IMR-90 (cell line): Measurements from ENCODE around the gene UBD. TPM values are rescaled to one million over a fixed set of nuclear protein-coding genes. Genes with fewer than 3 reads are reported as not detected.

ENCODE experiments used
- ATAC-seq: fragments of 200-7000 bp; cut with Tn5 transposase; 2 replicates; pipeline ENCODE4 v1.9.1; 2020; ENCODE audit warnings: low read depth, mild to moderate bottlenecking, moderate library complexity
- BruUV-seq: library from RNA; stranded (reverse); fragments of 400-500 nt; replicated peaks from 2 replicates; lab custom pipeline; 2021; lab: Mats Ljungman, UMichigan
- CTCF ChIA-PET: fragments of 300-600 bp; formaldehyde crosslinking; extraction: SDS; loops from one replicate; lab custom pipeline; 2021; ENCODE audit warnings: antibody characterized with exemption; lab: Yijun Ruan, JAX
- POLR2A ChIA-PET: fragments of 300-600 bp; sonication (Branson Sonifier 250); formaldehyde crosslinking; loops from one replicate; lab custom pipeline; 2022; ENCODE audit warnings: antibody characterized with exemption; ENCODE audit not compliant: unreplicated experiment; lab: Charles Lee
- DNase-seq: peaks from one replicate; pipeline ENCODE4 v3.0.0; 2013
- H2AFZ ChIP-seq: replicated peaks from 2 replicates; pipeline ENCODE3; 2013; ENCODE audit warnings: low read length, mild to moderate bottlenecking; ENCODE audit not compliant: poor library complexity
- H2AK5ac ChIP-seq: 2 replicates; pipeline ENCODE4 v1.6.1; 2013; ENCODE audit warnings: low read depth, low read length, inconsistent platforms
- H2AK9ac ChIP-seq: replicated peaks from 2 replicates; pipeline ENCODE3; 2013; ENCODE audit warnings: mild to moderate bottlenecking, low read depth, low read length, moderate library complexity; ENCODE audit not compliant: poor library complexity
- H2BK120ac ChIP-seq: 2 replicates; pipeline ENCODE4 v1.6.1; 2013; ENCODE audit warnings: low read depth, low read length, inconsistent platforms
- H2BK15ac ChIP-seq: 3 replicates; pipeline ENCODE4 v1.6.1; 2013; ENCODE audit warnings: low read depth, low read length, inconsistent platforms
- H2BK20ac ChIP-seq: 2 replicates; pipeline ENCODE4 v1.6.1; 2013; ENCODE audit warnings: low read depth, mild to moderate bottlenecking, inconsistent platforms, low read length, moderate library complexity
- H2BK5ac ChIP-seq: 2 replicates; pipeline ENCODE4 v1.6.1; 2013; ENCODE audit warnings: mild to moderate bottlenecking, low read depth, low read length, inconsistent platforms; ENCODE audit not compliant: poor library complexity, severe bottlenecking
- H3K14ac ChIP-seq: replicated peaks from 2 replicates; pipeline ENCODE4 v1.6.1; 2013; ENCODE audit warnings: low read depth, low read length, inconsistent platforms
- H3K18ac ChIP-seq: 2 replicates; pipeline ENCODE4 v1.6.1; 2013; ENCODE audit warnings: low read depth, low read length, control low read depth
- H3K23ac ChIP-seq: 2 replicates; pipeline ENCODE4 v1.6.1; 2013; ENCODE audit warnings: low read depth, low read length, inconsistent platforms
- H3K27ac ChIP-seq: 2 replicates; pipeline ENCODE4 v1.5.1; 2013; ENCODE audit warnings: mild to moderate bottlenecking, control low read depth, low read length; ENCODE audit not compliant: insufficient read depth
- H3K27me3 ChIP-seq: 2 replicates; pipeline ENCODE4 v1.6.1; 2013; ENCODE audit warnings: low read length; ENCODE audit not compliant: control insufficient read depth, insufficient read depth
- H3K36me3 ChIP-seq: 2 replicates; pipeline ENCODE4 v1.6.1; 2013; ENCODE audit warnings: low read length, mixed read lengths; ENCODE audit not compliant: control insufficient read depth, insufficient read depth
- H3K4ac ChIP-seq: 2 replicates; pipeline ENCODE4 v1.6.1; 2013; ENCODE audit warnings: low read depth, low read length, inconsistent platforms
- H3K4me1 ChIP-seq: 2 replicates; pipeline ENCODE4 v1.6.1; 2013; ENCODE audit warnings: low read length, mixed read lengths; ENCODE audit not compliant: control insufficient read depth, insufficient read depth
- H3K4me2 ChIP-seq: 2 replicates; pipeline ENCODE4 v1.6.1; 2013; ENCODE audit warnings: low read depth, mild to moderate bottlenecking, control low read depth, low read length, moderate library complexity
- H3K4me3 ChIP-seq: 2 replicates; pipeline ENCODE4 v1.5.1; 2013; ENCODE audit warnings: low read depth, mild to moderate bottlenecking, control low read depth, low read length, moderate library complexity; ENCODE audit not compliant: insufficient read depth
- H3K56ac ChIP-seq: 2 replicates; pipeline ENCODE4 v1.6.1; 2013; ENCODE audit warnings: low read length, inconsistent platforms; ENCODE audit not compliant: insufficient read depth; ENCODE audit errors: extremely low read depth
- H3K79me1 ChIP-seq, 2 experiments: 2 replicates each; pipeline ENCODE4 v1.6.1; 2013; ENCODE audit warnings: low read length in 2 of 2, inconsistent platforms in 1 of 2, low read depth in 1 of 2
- H3K9ac ChIP-seq: 2 replicates; pipeline ENCODE4 v1.6.1; 2013; ENCODE audit warnings: low read depth, low read length, control low read depth
- H3K9me1 ChIP-seq: 2 replicates; pipeline ENCODE4 v1.6.1; 2013; ENCODE audit warnings: low read length, inconsistent platforms; ENCODE audit not compliant: insufficient read depth
- H3K9me3 ChIP-seq: 2 replicates; pipeline ENCODE4 v1.6.1; 2013; ENCODE audit warnings: low read length; ENCODE audit not compliant: control insufficient read depth, insufficient read depth
- H4K20me1 ChIP-seq: 2 replicates; pipeline ENCODE4 v1.6.1; 2013; ENCODE audit warnings: low read length, inconsistent platforms; ENCODE audit not compliant: insufficient read depth
- H4K5ac ChIP-seq: 2 replicates; pipeline ENCODE4 v1.6.1; 2013; ENCODE audit warnings: mild to moderate bottlenecking, low read depth, low read length, control low read depth
- H4K8ac ChIP-seq, 2 experiments: 2 replicates each; pipeline ENCODE4 v1.6.1; 2013; ENCODE audit warnings: low read depth in 2 of 2, low read length in 2 of 2, control low read depth in 1 of 2, inconsistent platforms in 1 of 2
- H4K91ac ChIP-seq: 2 replicates; pipeline ENCODE4 v1.6.1; 2013; ENCODE audit warnings: low read depth, low read length, inconsistent platforms; ENCODE audit not compliant: insufficient read depth
- BHLHE40 ChIP-seq: fragments of 150-350 bp; IDR thresholded peaks from 2 replicates; pipeline ENCODE4 v1.6.1; 2016; ENCODE audit warnings: mild to moderate bottlenecking, low read depth, low read length
- CEBPB ChIP-seq: IDR thresholded peaks from 2 replicates; pipeline ENCODE4 v1.6.1; 2012; ENCODE audit warnings: low read depth, low read length, improper control_type of control experiment
- CHD1 ChIP-seq: IDR thresholded peaks from 2 replicates; pipeline ENCODE4 v1.6.1; 2012; ENCODE audit warnings: low read depth, low read length, improper control_type of control experiment
- CTCF ChIP-seq: conservative IDR thresholded peaks from 2 replicates; pipeline ENCODE4 v1.5.1; 2012; ENCODE audit warnings: mild to moderate bottlenecking, low read depth, low read length, improper control_type of control experiment
- ELK1 ChIP-seq: fragments of 150-350 bp; IDR thresholded peaks from 2 replicates; pipeline ENCODE4 v1.6.1; 2016; ENCODE audit warnings: low read depth, mild to moderate bottlenecking, low read length, moderate library complexity, borderline replicate concordance
- FOS ChIP-seq: fragments of 150-350 bp; IDR thresholded peaks from 2 replicates; pipeline ENCODE4 v1.6.1; 2016; ENCODE audit warnings: low read depth, low read length
- MAFK ChIP-seq: IDR thresholded peaks from 2 replicates; pipeline ENCODE4 v1.6.1; 2012; ENCODE audit warnings: low read depth, low read length, improper control_type of control experiment
- MAZ ChIP-seq: IDR thresholded peaks from 2 replicates; pipeline ENCODE4 v1.6.1; 2012; ENCODE audit warnings: low read depth, mild to moderate bottlenecking, low read length, improper control_type of control experiment, moderate library complexity, borderline replicate concordance
- MXI1 ChIP-seq: IDR thresholded peaks from 2 replicates; pipeline ENCODE4 v1.6.1; 2012; ENCODE audit warnings: low read depth, mild to moderate bottlenecking, low read length, moderate library complexity, borderline replicate concordance
- NFE2L2 ChIP-seq: fragments of 150-350 bp; IDR thresholded peaks from 2 replicates; pipeline ENCODE4 v1.6.1; 2016; ENCODE audit warnings: low read depth, mild to moderate bottlenecking, low read length
- POLR2A ChIP-seq: IDR thresholded peaks from 2 replicates; pipeline ENCODE4 v1.6.1; 2012; ENCODE audit warnings: mild to moderate bottlenecking, low read depth, low read length
- RAD21 ChIP-seq: IDR thresholded peaks from 2 replicates; pipeline ENCODE4 v1.6.1; 2012; ENCODE audit warnings: low read length, improper control_type of control experiment
- RCOR1 ChIP-seq: IDR thresholded peaks from 2 replicates; pipeline ENCODE4 v1.6.1; 2012; ENCODE audit warnings: mild to moderate bottlenecking, low read length, improper control_type of control experiment; ENCODE audit not compliant: insufficient replicate concordance
- RFX5 ChIP-seq: IDR thresholded peaks from 2 replicates; pipeline ENCODE4 v1.8.0; 2012; ENCODE audit warnings: low read depth, mild to moderate bottlenecking, low read length, moderate library complexity
- SMC3 ChIP-seq: fragments of 150-350 bp; IDR thresholded peaks from 2 replicates; pipeline ENCODE4 v1.6.1; 2016; ENCODE audit warnings: low read depth, mild to moderate bottlenecking, antibody characterized with exemption, low read length, moderate library complexity
- USF2 ChIP-seq: fragments of 150-350 bp; IDR thresholded peaks from 2 replicates; pipeline ENCODE4 v1.6.1; 2017; ENCODE audit warnings: mild to moderate bottlenecking, antibody characterized with exemption, low read length, low read depth
- WGBS, 2 experiments: methylation state at CpG; one replicate each; pipeline versions ENCODE4 v1.1.5 to v1.1.7; 2013; ENCODE audit warnings: missing lambda C conversion rate in 2 of 2; ENCODE audit not compliant: insufficient read length in 1 of 2; ENCODE audit errors: extremely low coverage in 2 of 2; 5-methylcytosine and 5-hydroxymethylcytosine counted together
- dilution Hi-C: fragments of 300-500 bp; cut with HindIII; formaldehyde crosslinking; loops from one replicate; pipeline ENCODE4 v1.14.3; 2018; ENCODE audit warnings: low sequenced_read_pairs; ENCODE audit not compliant: unreplicated experiment
- in situ Hi-C: fragments of 300-500 bp; cut with MboI; formaldehyde crosslinking; loops from 3 replicates; pipeline ENCODE4 v1.14.3; 2019; ENCODE audit warnings: low sequenced_read_pairs, inconsistent platforms, mixed read lengths
- intact Hi-C: fragments of 100-400 bp; cut with micrococcal nuclease; formaldehyde crosslinking; loops from 2 replicates; pipeline ENCODE4 v1.10.0; 2022
- polyA plus RNA-seq, 3 experiments: library from polyadenylated mRNA; depleted of rRNA; stranded (reverse); fragments of >200 nt; gene quantifications; 2 replicates each; pipeline ENCODE4 v1.2.3, GENCODE V29; 2012; ENCODE audit warnings: low replicate concordance in 1 of 3
- total RNA-seq: library from RNA; depleted of rRNA; stranded (reverse); fragments of >200 nt; gene quantifications from 2 replicates; pipeline ENCODE4 v1.2.3, GENCODE V29; 2012

The UBD gene
- total and polyA plus RNA-seq, 2 of the 4 experiments (the other 2 are of a cell fraction): not detected

GRCh38 chr6:29593199-29593855 is 33.8 kb upstream of the UBD start:
- Histone ChIP-seq H2BK15ac (no peak overlapping the region), H3K18ac (no peak overlapping the region), H2AK5ac (no peak overlapping the region), H3K4me3 (no peak overlapping the region), H3K14ac (no peak overlapping the region), H3K23ac (no peak overlapping the region), H4K8ac (no peak overlapping the region), H4K20me1 (no peaks in the 10 kb centered on the region), H2AK9ac (no peak overlapping the region), H3K27me3 (no peaks in the 10 kb centered on the region), H3K56ac (no peak overlapping the region), H3K9ac (no peak overlapping the region), H4K91ac (no peak overlapping the region), H2BK120ac (no peak overlapping the region), H2BK5ac (no peak overlapping the region), H2AFZ (no peak overlapping the region), H3K4me2 (no peak overlapping the region), H2BK20ac (no peak overlapping the region), H3K36me3 (no peaks in the 10 kb centered on the region), H3K4ac (no peak overlapping the region), H3K4me1 (no peaks in the 10 kb centered on the region), H3K27ac (no peak overlapping the region), H3K79me1 (no peaks in the 10 kb centered on the region), H3K9me3 (no peaks in the 10 kb centered on the region), H3K9me1 (no peaks in the 10 kb centered on the region), H4K5ac (no peak overlapping the region)
- DNase-seq: no peak
- TF ChIP-seq NFE2L2 (no peak), CHD1 (no peak), RFX5 (no peak), CTCF (no peak), MAZ (no peak), FOS (no peak), ELK1 (no peak), USF2 (no peak), MAFK (no peak), RCOR1 (no peak), BHLHE40 (no peak), POLR2A (no peak), SMC3 (no peak), CEBPB (no peak), RAD21 (no peak), MXI1 (no peak)
- CTCF ChIA-PET: no interaction called here
- WGBS, 2 experiments: no CpG with 5 or more reads among the region's 4 CpGs
- in situ Hi-C loops: loop anchor here (10.0 kb wide), 1 partner anchor 909 kb away; no protein-coding TSS in a partner anchor
- POLR2A ChIA-PET: no interaction called here
- no peak for ATAC-seq
- intact Hi-C loops: no loop called here
- BruUV-seq: no TSS peak
- dilution Hi-C loops: no loop called here
